ENCODE data around the gene UST. TPM values are rescaled to one million over a fixed set of nuclear protein-coding genes. Genes with fewer than 3 reads are reported as not detected.

The UST gene
- total RNA-seq, 2 experiments from 2014 or later: 1.9 to 3.7 TPM

- CTCF ChIA-PET: interaction anchor here (1.2 to 1.8 kb wide), 3 partner anchors 237 to 354 kb away, joined by 3 to 11 read pairs (median 4); no protein-coding TSS in a partner anchor
- DNase-seq (peak in 1 of 14 experiments; percentile 34), ATAC-seq (ENCODE audit: poor library complexity) (no peak)
- H3K27me3 ChIP-seq (ENCODE audit: control insufficient read depth in 1 of 2, insufficient read depth in 2 of 2, low read length in 2 of 2): no peaks in the 10 kb centered on the region
- TF ChIP-seq, protein P1, sequence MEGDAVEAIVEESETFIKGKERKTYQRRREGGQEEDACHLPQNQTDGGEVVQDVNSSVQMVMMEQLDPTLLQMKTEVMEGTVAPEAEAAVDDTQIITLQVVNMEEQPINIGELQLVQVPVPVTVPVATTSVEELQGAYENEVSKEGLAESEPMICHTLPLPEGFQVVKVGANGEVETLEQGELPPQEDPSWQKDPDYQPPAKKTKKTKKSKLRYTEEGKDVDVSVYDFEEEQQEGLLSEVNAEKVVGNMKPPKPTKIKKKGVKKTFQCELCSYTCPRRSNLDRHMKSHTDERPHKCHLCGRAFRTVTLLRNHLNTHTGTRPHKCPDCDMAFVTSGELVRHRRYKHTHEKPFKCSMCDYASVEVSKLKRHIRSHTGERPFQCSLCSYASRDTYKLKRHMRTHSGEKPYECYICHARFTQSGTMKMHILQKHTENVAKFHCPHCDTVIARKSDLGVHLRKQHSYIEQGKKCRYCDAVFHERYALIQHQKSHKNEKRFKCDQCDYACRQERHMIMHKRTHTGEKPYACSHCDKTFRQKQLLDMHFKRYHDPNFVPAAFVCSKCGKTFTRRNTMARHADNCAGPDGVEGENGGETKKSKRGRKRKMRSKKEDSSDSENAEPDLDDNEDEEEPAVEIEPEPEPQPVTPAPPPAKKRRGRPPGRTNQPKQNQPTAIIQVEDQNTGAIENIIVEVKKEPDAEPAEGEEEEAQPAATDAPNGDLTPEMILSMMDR (IDR thresholded peaks at IDR 0.05): no peak
- Mint-ChIP-seq H3K36me3 (ENCODE audit: low read depth) (no peaks in the 10 kb centered on the region), H3K4me3 (no peak overlapping the region), H3K27ac (no peak overlapping the region), H3K27me3 (no peaks in the 10 kb centered on the region), H3K9me3 (no peaks in the 10 kb centered on the region), H3K4me1 (ENCODE audit: low read depth) (peaks cover 52% of the 10 kb centered on the region)
- H3K4me1 ChIP-seq (ENCODE audit: insufficient read depth, low read length): peaks cover 25% of the 10 kb centered on the region
- POLR2A ChIA-PET: interaction anchor here (1.4 kb wide), 1 partner anchor 14 kb away, joined by 4 read pairs; no protein-coding TSS in a partner anchor
- intact Hi-C loops (cut with DNase I, micrococcal nuclease): loop anchor here (2.0 to 5.0 kb wide), 3 partner anchors 67 to 439 kb away; no protein-coding TSS in a partner anchor
- H3K27ac ChIP-seq (ENCODE audit: low read depth in 1 of 2, low read length in 2 of 2): no peak overlapping the region
- H3K9me3 ChIP-seq (ENCODE audit: control insufficient read depth in 1 of 2, insufficient read depth in 1 of 2, low read length in 2 of 2): no peaks in the 10 kb centered on the region
- no peak overlapping the region for H3K4me3 ChIP-seq (ENCODE audit: low read length)
- no peaks in the 10 kb centered on the region for H3K36me3 ChIP-seq (ENCODE audit: insufficient read depth, low read length)
Measured at GRCh38 chr6:149079911-149080491, 333.2 kb downstream of the UST start.

DNA sequence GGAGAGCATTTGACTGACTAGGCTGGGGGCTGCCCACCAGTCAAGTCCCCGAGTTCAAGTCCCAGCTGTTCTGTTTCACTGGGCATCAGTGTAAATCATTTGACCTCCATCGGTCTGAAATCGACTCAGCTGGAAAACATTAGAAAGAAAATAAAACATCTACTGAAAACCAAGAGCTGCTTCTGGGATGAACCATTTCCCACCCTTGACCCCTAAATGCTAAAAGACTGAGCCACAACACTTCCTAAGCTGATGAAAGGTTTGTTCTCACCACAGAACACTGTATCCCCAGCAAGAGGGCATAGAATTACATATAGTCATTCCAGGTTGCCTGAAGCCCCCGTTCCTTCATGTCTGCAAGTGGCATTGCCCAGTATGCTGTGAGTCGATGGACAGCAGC lies 333.7 kb downstream of the UST start:
- Mint-ChIP-seq H3K27me3 (no peaks in the 10 kb centered on the region), H3K4me1 (ENCODE audit: low read depth) (peaks cover 52% of the 10 kb centered on the region), H3K36me3 (ENCODE audit: low read depth) (no peaks in the 10 kb centered on the region), H3K9me3 (no peaks in the 10 kb centered on the region), H3K4me3 (no peak overlapping the region), H3K27ac (no peak overlapping the region)
- H3K4me3 ChIP-seq (ENCODE audit: low read length): no peak overlapping the region
- H3K27me3 ChIP-seq (ENCODE audit: control insufficient read depth in 1 of 2, insufficient read depth in 2 of 2, low read length in 2 of 2): no peaks in the 10 kb centered on the region
- POLR2A ChIA-PET: interaction anchor here (1.4 kb wide), 1 partner anchor 14 kb away, joined by 4 read pairs; no protein-coding TSS in a partner anchor
- H3K27ac ChIP-seq (ENCODE audit: low read depth in 1 of 2, low read length in 2 of 2): no peak overlapping the region
- no peak for ATAC-seq (ENCODE audit: poor library complexity)
- DNase-seq: no peak
- peaks cover 21% of the 10 kb centered on the region for H3K4me1 ChIP-seq (ENCODE audit: insufficient read depth, low read length)
- intact Hi-C loops (cut with DNase I, micrococcal nuclease): loop anchor here (2.0 to 5.0 kb wide), 3 partner anchors 67 to 438 kb away; no protein-coding TSS in a partner anchor
- H3K36me3 ChIP-seq (ENCODE audit: insufficient read depth, low read length): no peaks in the 10 kb centered on the region
- CTCF ChIA-PET: interaction anchor here (1.2 to 1.8 kb wide), 3 partner anchors 236 to 354 kb away, joined by 3 to 11 read pairs (median 4); no protein-coding TSS in a partner anchor
- TF ChIP-seq, protein P1 (IDR thresholded peaks at IDR 0.05): no peak
- no peaks in the 10 kb centered on the region for H3K9me3 ChIP-seq (ENCODE audit: control insufficient read depth in 1 of 2, insufficient read depth in 1 of 2, low read length in 2 of 2)

DNA sequence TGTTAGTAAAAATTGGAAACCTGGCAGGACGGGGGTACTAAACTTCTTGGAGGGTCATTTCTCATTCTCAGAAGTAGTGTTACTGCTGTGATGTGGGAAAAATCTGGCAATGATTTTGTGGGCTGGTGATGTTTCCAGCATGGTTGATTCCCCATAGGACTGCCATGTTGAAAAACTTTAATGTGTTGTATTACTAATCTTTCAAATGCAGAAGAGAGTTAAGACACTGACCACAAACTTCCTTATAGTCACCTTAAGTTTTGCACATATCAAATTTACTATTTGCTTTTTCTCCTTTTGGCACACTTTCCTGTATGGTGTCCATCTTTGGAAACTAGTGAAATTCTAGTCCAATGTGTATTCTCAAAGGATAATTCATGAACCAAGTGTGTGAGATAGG lies 334.5 kb downstream of the UST start:
- H3K4me1 ChIP-seq (ENCODE audit: insufficient read depth, low read length): peaks cover 15% of the 10 kb centered on the region
- ChIA-PET POLR2A (interaction anchor here (1.4 kb wide), 1 partner anchor 13 kb away, joined by 4 read pairs; no protein-coding TSS in a partner anchor), CTCF (interaction anchor here (1.2 to 1.8 kb wide), 3 partner anchors 235 to 353 kb away, joined by 3 to 11 read pairs (median 4); no protein-coding TSS in a partner anchor)
- H3K27me3 ChIP-seq (ENCODE audit: control insufficient read depth in 1 of 2, insufficient read depth in 2 of 2, low read length in 2 of 2): no peaks in the 10 kb centered on the region
- H3K4me1 Mint-ChIP-seq (ENCODE audit: low read depth): peaks cover 44% of the 10 kb centered on the region
- intact Hi-C loops (cut with DNase I, micrococcal nuclease): loop anchor here (2.0 to 5.0 kb wide), 3 partner anchors 66 to 438 kb away; no protein-coding TSS in a partner anchor
- TF ChIP-seq, protein P1 (IDR thresholded peaks at IDR 0.05): no peak
- H3K4me3 ChIP-seq (ENCODE audit: low read length): no peak overlapping the region
- no peak overlapping the region for H3K4me3 Mint-ChIP-seq
- H3K27me3 Mint-ChIP-seq: no peaks in the 10 kb centered on the region
- ATAC-seq (ENCODE audit: poor library complexity) (no peak), DNase-seq (no peak)
- no peaks in the 10 kb centered on the region for H3K36me3 Mint-ChIP-seq (ENCODE audit: low read depth)
- H3K36me3 ChIP-seq (ENCODE audit: insufficient read depth, low read length): no peaks in the 10 kb centered on the region
- no peak overlapping the region for H3K27ac Mint-ChIP-seq
- no peaks in the 10 kb centered on the region for H3K9me3 Mint-ChIP-seq
- no peaks in the 10 kb centered on the region for H3K9me3 ChIP-seq (ENCODE audit: control insufficient read depth in 1 of 2, insufficient read depth in 1 of 2, low read length in 2 of 2)
- no peak overlapping the region for H3K27ac ChIP-seq (ENCODE audit: low read depth in 1 of 2, low read length in 2 of 2)

All from CD4-positive, alpha-beta T cell (primary cell).